Ovary (tissue), 3 donors: ENCODE measurements around the gene ATP5ME.

Source experiments
- CTCF ChIP-seq, 3 donors: fragments of 450-650 bp in 2 of 3; fragments of 200-600 bp in 1 of 3; IDR thresholded peaks; one replicate each; pipeline versions ENCODE4 v1.5.1 to v1.8.0; 2016 to 2022; ENCODE audit warnings: antibody characterized with exemption in 3 of 3, mild to moderate bottlenecking in 1 of 3
- EP300 ChIP-seq: sonication (generic); formaldehyde crosslinking; IDR thresholded peaks from one replicate; pipeline ENCODE4 v1.6.1; 2017; ENCODE audit warnings: antibody characterized with exemption
- POLR2A ChIP-seq: fragments of 450-650 bp; IDR thresholded peaks from one replicate; pipeline ENCODE4 v1.6.1; 2017; ENCODE audit warnings: antibody characterized with exemption, mild to moderate bottlenecking, moderate library complexity
- donor health status: DM: no; HTN: no; CAD: no.

GRCh38 chr4:704198-704891 lies 30.3 kb upstream of the ATP5ME start:
- no peak for TF ChIP-seq CTCF (IDR thresholded peaks at IDR 0.05)
- TF ChIP-seq POLR2A = no peak
- no peak for TF ChIP-seq EP300
